ENCODE results near the gene CRB1. TPM values are rescaled to one million over a fixed set of nuclear protein-coding genes. Genes with fewer than 3 reads are reported as not detected.

Gene CRB1
- total RNA-seq, 1 donor from 2014 or later = not detected

GRCh38 chr1:197304638-197305200 is 36.7 kb downstream of the CRB1 start:
- no peak overlapping the region for H3K4me3 ChIP-seq
- TF ChIP-seq CTCF (IDR thresholded peaks at IDR 0.05) = no peak
- no peaks in the 10 kb centered on the region for H3K9me3 ChIP-seq

GRCh38 chr1:197305925-197306324 is 37.9 kb downstream of the CRB1 start:
- H3K27me3 ChIP-seq = no peaks in the 10 kb centered on the region
- intact Hi-C loops (cut with DNase I) = no loop called here
- no peaks in the 10 kb centered on the region for H3K9me3 ChIP-seq
- no peak for TF ChIP-seq CTCF (IDR thresholded peaks at IDR 0.05)
- no peak for DNase-seq (ENCODE audit: low spot score in 2 of 2)
- no peak overlapping the region for H3K27ac ChIP-seq
- no peaks in the 10 kb centered on the region for H3K36me3 ChIP-seq
- no peaks in the 10 kb centered on the region for H3K4me1 ChIP-seq
- H3K4me3 ChIP-seq = no peak overlapping the region

More at GRCh38 chr1:197304638-197305200, 36.7 kb downstream of the CRB1 start:
- H3K4me1 ChIP-seq = no peaks in the 10 kb centered on the region
- no peak overlapping the region for H3K27ac ChIP-seq
- no peaks in the 10 kb centered on the region for H3K27me3 ChIP-seq
- H3K36me3 ChIP-seq = no peaks in the 10 kb centered on the region
- no peak for DNase-seq (ENCODE audit: low spot score in 2 of 2)
- intact Hi-C loops (cut with DNase I) = no loop called here

GRCh38 chr1:197306381-197307062 is 38.5 kb downstream of the CRB1 start:
- Histone ChIP-seq H3K9me3 (no peaks in the 10 kb centered on the region), H3K4me3 (no peak overlapping the region), H3K27me3 (no peaks in the 10 kb centered on the region), H3K27ac (no peak overlapping the region), H3K4me1 (no peaks in the 10 kb centered on the region), H3K36me3 (no peaks in the 10 kb centered on the region)
- no peak for DNase-seq (ENCODE audit: low spot score in 2 of 2)
- no peak for TF ChIP-seq CTCF (IDR thresholded peaks at IDR 0.05)
- intact Hi-C loops (cut with DNase I) = no loop called here

- Histone ChIP-seq H3K36me3 (no peaks in the 10 kb centered on the region), H3K27ac (no peak overlapping the region), H3K4me1 (no peaks in the 10 kb centered on the region), H3K27me3 (no peaks in the 10 kb centered on the region), H3K4me3 (no peak overlapping the region), H3K9me3 (no peaks in the 10 kb centered on the region)
- intact Hi-C loops (cut with DNase I) = no loop called here
- TF ChIP-seq CTCF (IDR thresholded peaks at IDR 0.05) = no peak
- no peak for DNase-seq (ENCODE audit: low spot score in 2 of 2)
Measured at GRCh38 chr1:197307136-197307535, 39.1 kb downstream of the CRB1 start.

- TF ChIP-seq CTCF (IDR thresholded peaks at IDR 0.05) = no peak
- no peak for DNase-seq (ENCODE audit: low spot score in 2 of 2)
- intact Hi-C loops (cut with DNase I) = no loop called here
Measured at GRCh38 chr1:197307551-197307950, 39.5 kb downstream of the CRB1 start.

More at GRCh38 chr1:197307551-197307950, 39.5 kb downstream of the CRB1 start:
- H3K27me3 ChIP-seq = no peaks in the 10 kb centered on the region
- no peaks in the 10 kb centered on the region for H3K36me3 ChIP-seq
- no peak overlapping the region for H3K27ac ChIP-seq
- H3K9me3 ChIP-seq = no peaks in the 10 kb centered on the region
- H3K4me1 ChIP-seq = no peaks in the 10 kb centered on the region
- no peak overlapping the region for H3K4me3 ChIP-seq
